C4-2B (cell line): ENCODE data around the gene KRTAP10-2.

Experiments
- CTCF ChIP-seq: fragments of 450-650 bp; conservative IDR thresholded peaks from 2 replicates; pipeline ENCODE4 v1.5.1; 2017; ENCODE audit warnings: mild to moderate bottlenecking
- ZFX ChIP-seq: fragments of 450-650 bp; IDR thresholded peaks from 2 replicates; pipeline ENCODE4 v1.6.1; 2017

- TF ChIP-seq CTCF, result no peak
- no peak for TF ChIP-seq ZFX
Measured at GRCh38 chr21:44532712-44533111, 18.6 kb downstream of the KRTAP10-2 start.
